Measurements from ENCODE around the gene RETREG2.
A peak's percentile ranks its signal among the peaks of the same experiment; 100 is the strongest.

Gene RETREG2

DNA sequence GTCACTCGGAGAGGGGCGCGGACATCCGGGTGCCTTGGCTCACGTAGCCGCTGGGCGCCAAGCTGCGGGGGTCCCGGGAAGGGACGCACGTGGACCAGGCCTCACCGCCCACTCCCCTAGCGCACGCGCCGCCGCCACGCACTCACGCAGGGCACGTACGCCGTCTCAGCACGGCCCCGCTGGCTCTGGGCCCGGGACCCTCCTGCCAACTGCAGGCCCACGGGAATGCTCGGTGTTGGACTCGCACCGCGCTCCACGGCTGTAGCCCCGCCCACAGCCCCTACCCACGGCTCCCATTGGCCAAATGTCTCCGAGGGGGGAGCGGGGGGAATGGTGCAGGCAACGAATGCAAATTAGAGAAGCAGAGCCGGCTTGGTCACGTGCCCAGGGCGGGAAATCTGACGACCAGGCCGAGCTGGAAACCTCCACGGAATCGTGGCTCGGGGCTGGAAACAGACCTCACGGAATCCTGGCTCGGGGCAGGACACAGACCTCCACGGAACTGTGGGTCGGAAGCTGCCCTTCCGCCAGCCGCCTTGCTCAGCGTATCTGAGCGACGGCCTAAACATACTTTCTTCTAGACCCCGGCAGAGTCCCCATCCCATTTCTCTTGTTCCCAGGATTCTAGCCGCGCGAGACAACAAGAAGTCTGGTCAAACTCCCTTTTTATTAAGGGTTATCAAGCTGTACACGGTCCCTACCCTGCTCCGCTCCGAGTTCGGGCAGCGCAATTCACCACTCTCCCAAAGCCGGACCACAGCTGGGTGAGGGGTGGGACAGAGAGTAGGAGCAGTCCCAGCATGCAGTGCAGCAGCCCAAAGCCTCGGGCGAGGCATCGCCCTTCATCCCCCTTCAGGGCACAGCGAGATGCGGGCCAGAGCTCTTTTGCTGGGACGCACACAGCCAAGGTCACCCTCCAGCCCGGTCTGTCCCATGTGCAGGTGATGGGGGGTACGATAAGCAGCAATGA, 40.9 kb downstream of the RETREG2 start, which contains the start of gene ABCB6:
TSS of gene ABCB6 (minus strand) at position 227 of the 970 bp plus-strand sequence. CDS start 285 bp downstream, outside the sequence.
- Histone ChIP-seq H3K4me1 (peaks cover 5% of the 10 kb centered on the region), H3K27me3 (no peaks in the 10 kb centered on the region), H3K36me3 (peaks cover 59% of the 10 kb centered on the region), H3K4me3 (ENCODE audit: low read depth, low read length) (peak within 1 kb of the TSS; percentile 85), H3K9me3 (no peaks in the 10 kb centered on the region)
- TF ChIP-seq, protein P1, sequence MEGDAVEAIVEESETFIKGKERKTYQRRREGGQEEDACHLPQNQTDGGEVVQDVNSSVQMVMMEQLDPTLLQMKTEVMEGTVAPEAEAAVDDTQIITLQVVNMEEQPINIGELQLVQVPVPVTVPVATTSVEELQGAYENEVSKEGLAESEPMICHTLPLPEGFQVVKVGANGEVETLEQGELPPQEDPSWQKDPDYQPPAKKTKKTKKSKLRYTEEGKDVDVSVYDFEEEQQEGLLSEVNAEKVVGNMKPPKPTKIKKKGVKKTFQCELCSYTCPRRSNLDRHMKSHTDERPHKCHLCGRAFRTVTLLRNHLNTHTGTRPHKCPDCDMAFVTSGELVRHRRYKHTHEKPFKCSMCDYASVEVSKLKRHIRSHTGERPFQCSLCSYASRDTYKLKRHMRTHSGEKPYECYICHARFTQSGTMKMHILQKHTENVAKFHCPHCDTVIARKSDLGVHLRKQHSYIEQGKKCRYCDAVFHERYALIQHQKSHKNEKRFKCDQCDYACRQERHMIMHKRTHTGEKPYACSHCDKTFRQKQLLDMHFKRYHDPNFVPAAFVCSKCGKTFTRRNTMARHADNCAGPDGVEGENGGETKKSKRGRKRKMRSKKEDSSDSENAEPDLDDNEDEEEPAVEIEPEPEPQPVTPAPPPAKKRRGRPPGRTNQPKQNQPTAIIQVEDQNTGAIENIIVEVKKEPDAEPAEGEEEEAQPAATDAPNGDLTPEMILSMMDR (IDR thresholded peaks at IDR 0.05; ENCODE audit: low read depth, low read length) = no peak
- peak; percentile 100 for DNase-seq

DNA sequence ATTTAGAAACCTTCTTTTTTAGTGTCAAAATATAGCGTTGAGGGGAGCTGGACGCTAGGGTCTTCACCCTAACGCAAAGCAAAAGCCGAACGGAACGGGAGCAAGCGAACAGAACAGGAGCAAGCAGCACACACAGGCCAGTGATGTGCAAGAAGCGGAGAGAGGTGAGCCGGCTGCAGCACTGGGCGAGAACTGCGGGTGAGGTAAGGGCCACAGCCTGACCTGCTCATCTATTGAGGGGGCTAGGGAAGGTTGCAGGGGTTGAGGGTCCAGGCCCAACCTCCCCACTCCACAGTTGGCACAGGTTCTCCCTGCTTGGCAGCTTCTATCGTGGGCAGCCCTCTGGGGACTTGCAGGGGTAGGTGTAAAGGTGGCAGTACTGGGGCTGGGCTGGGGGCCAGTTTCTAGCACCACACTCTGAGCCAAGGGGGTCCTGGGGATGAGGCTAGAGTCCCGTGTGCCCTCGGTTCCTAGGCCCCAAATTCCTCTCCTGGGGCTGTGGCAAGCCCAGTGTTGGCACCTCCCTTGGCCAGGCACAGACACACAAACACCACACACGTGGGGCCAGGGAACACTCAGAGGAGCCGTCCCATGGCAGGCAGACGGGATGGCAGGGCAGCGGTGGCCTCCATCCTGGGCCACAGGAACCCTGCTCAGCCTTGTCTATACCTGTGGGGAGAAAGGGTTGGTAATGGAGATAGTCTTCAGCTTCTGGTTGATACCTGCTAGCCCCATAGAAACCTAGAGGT, 41.9 kb downstream of the RETREG2 start:
- Histone ChIP-seq H3K4me1 (peaks cover 5% of the 10 kb centered on the region), H3K27me3 (no peaks in the 10 kb centered on the region), H3K36me3 (peaks cover 58% of the 10 kb centered on the region), H3K4me3 (ENCODE audit: low read depth, low read length) (no peak overlapping the region), H3K9me3 (no peaks in the 10 kb centered on the region)
- no peak for DNase-seq
- TF ChIP-seq, protein P1 (IDR thresholded peaks at IDR 0.05; ENCODE audit: low read depth, low read length) = no peak

DNA sequence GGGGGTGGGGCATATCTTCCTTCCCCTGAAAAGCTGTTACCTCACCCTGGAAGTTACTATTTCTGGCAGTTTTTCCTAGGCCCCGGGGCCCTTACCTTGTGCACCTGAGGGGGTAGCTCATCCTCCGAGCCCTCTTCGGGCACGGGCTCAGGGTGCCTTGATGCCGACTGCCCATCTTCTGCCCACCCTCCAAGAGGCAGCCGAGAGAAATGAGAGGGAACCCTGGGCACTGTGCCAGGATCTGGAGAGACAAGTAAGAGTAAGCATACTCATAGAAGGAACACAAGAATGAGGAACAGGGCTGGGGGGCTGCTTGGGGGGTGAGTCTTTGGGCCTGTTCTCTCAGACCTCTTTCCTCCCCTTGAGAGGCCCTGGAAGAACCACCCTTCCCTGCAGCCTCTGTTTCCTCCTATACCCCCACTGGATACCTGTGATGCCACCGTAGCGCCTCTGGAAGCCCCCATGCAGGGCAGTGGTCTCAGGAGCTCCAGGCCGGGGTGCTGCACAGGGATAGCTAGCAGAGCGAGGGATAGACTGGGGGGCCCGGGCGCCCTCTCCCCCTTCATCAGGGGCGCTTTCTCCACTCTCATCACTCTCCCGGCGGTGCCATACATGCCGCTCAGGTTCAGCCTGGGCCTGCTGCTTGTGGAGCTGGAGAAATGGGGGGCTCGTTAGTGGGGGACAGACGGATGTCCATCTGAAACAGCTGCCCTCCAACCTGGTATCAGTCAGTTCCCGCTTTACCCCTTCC, 42.8 kb downstream of the RETREG2 start:
- Histone ChIP-seq H3K9me3 (no peaks in the 10 kb centered on the region), H3K27me3 (no peaks in the 10 kb centered on the region), H3K4me3 (ENCODE audit: low read depth, low read length) (no peak overlapping the region), H3K36me3 (peaks cover 56% of the 10 kb centered on the region), H3K4me1 (peaks cover 5% of the 10 kb centered on the region)
- DNase-seq = no peak
- TF ChIP-seq, protein P1 (IDR thresholded peaks at IDR 0.05; ENCODE audit: low read depth, low read length) = no peak

DNA sequence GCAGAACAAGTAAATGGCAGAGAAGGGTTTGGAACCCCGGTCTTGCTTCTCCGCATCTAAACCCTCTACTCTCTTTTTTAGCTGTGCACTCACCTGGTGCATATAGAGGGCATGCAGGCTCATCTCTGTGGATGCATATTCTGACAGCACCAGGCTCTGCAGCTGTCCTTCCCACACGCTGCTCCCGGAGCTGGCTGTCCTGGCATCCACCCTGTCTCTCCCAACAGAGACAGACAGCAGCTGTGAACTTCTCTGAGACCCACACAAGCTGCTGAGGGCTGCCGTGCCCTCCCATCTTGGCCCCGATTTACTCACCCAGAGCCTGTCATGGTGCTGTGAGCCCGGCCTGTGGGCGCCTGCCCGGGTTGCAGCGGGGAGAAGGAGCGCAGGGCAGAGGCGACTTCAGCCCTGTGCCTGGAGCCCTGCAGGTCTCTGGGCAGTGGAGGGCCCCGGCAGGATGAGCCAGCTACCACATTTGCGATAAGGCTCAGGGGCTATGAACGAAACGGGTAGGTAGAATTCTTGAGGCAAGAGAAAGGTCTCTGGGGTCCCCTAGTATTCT, 44.0 kb downstream of the RETREG2 start:
- H3K9me3 ChIP-seq = no peaks in the 10 kb centered on the region
- no peak for DNase-seq
- peaks cover 54% of the 10 kb centered on the region for H3K36me3 ChIP-seq
- TF ChIP-seq, protein P1 (IDR thresholded peaks at IDR 0.05; ENCODE audit: low read depth, low read length) = no peak
- no peak overlapping the region for H3K4me3 ChIP-seq (ENCODE audit: low read depth, low read length)
- H3K4me1 ChIP-seq = peaks cover 5% of the 10 kb centered on the region
- H3K27me3 ChIP-seq = no peaks in the 10 kb centered on the region

DNA sequence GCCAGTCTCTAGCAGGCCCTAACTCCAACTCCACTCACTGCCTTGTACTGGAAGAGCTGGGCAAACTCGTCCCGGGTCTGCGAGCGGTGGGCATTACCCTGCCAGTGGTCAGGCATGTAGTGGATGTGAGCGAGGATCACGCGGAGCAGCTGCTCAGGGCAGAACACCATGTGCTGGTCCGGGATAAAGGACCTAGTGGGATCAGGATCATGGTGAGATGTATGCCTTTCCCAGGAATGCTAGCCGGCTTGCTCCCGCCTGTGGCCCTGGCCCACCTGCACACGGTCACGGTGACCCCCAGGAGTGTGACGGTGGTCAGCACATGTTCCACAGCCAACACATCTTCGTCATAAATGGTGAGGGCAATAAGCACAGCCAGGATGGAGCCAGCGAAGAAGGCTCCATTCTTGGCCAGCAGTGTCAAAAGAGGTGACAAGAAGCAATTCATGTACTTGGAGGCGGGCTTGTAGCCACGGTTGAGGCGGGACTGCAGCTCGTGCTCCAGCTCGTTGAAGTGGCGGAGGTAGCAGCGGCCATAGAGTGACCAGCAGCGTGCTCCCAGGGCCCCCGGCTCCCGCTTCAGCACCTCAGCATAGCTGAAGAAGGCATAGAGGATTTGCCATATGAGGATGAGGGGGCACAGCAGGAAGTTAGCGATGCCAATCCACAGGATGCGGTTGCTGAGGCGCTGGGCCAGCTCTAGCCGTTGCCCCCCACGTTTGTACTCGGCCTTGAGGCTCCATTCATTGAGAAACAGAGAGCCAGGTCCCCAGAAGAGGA, 45.9 kb downstream of the RETREG2 start:
- TF ChIP-seq, protein P1 (IDR thresholded peaks at IDR 0.05; ENCODE audit: low read depth, low read length) = no peak
- Histone ChIP-seq H3K4me3 (ENCODE audit: low read depth, low read length) (no peak overlapping the region), H3K36me3 (peaks cover 54% of the 10 kb centered on the region), H3K27me3 (no peaks in the 10 kb centered on the region), H3K9me3 (no peaks in the 10 kb centered on the region), H3K4me1 (peaks cover 11% of the 10 kb centered on the region)
- DNase-seq = no peak

Measured in BE2C (cell line).